Measurements from ENCODE around the gene ELFN1.

- TF ChIP-seq EZH2phosphoT487 (IDR thresholded peaks at IDR 0.05; ENCODE audit: borderline replicate concordance) (no peak), CTCF (conservative IDR thresholded peaks at IDR 0.05; ENCODE audit: low read length) (no peak)
These were observed 25.6 kb upstream of the ELFN1 start for GRCh38 chr7:1644341-1645070.

Data from Loucy (cell line).